HG03442 (cell line): ENCODE results near the gene SSMEM1.
"Not testable (repeated sequence)": the region's sequence is repeated elsewhere in the genome, so short reads cannot be mapped to it uniquely, and the experiment has no call there.

Experiments used
- ATAC-seq: cut with Tn5 transposase; IDR thresholded peaks from one replicate; pipeline ENCODE4 v1.9.1; 2021; ENCODE audit warnings: mild to moderate bottlenecking, moderate library complexity; ENCODE audit not compliant: unreplicated experiment

SSMEM1 gene, protein sequence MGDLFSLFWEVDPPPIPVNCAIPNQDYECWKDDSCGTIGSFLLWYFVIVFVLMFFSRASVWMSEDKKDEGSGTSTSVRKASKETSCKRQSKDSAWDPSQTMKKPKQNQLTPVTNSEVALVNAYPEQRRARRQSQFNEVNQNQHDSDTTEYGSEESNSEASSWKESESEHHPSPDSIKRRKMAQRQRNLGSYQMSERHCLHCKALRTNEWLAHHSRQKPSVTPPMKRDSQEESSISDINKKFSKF

DNA sequence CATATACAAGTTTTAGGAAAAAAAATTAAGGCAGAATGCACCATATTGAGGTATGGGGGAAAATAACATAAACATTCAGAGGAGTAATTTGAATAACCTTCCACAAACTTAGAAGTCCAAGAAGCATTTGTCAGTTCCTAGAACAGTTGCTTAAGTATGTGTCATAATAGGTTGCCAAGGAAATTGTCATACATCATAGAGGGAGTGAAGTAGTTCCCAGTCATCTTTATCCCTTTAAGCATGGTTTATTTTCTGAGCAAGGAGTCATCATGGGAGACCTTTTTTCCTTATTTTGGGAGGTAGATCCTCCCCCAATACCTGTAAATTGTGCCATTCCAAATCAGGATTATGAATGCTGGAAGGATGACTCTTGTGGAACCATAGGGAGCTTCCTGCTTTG lies at the start of gene SSMEM1:
SSMEM1 (plus strand) TSS at position 219 of the 400 bp plus-strand sequence; CDS start at position 270, 51 bp downstream.
- no peak for ATAC-seq

DNA sequence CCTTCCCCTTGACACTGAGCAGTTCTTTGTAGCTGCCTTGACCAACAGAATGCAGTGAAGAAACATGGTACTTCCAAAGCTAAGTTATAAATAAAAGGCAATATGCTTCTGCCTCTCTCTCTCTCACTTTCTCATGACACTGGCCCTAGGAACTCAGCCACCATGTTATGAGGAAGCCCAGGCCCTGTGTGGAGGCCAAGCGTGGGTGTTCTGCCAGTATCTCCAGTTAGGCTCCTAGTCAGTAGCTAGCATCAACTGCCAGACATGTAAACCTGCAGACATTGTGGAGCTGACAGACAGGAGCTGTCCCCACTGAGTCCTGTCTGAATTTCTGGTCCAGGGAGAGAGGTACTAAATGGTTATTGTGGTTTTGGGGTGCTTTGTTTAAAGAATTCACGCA lies 47.6 kb upstream of the SSMEM1 start:
- ATAC-seq, result no peak

DNA sequence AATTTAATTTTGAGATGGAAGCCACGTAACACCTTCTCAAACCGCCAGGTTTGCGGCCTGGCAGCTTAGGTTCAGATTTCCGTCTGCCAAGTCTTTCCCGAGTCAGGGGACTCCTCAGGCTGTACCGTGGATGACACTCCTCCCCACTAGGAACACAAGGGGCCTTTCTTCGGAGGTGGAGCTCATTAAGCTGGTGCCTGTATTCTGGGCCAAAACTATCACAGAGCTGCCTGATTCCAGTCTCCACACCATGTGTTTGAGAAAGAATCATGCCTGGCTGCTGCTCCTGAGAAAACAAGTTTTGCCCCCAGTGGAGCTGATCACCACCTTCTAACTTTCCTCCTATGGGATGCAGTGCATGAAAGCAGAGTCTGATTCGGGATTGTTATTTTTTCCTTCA lies 47.2 kb upstream of the SSMEM1 start:
- no peak for ATAC-seq

DNA sequence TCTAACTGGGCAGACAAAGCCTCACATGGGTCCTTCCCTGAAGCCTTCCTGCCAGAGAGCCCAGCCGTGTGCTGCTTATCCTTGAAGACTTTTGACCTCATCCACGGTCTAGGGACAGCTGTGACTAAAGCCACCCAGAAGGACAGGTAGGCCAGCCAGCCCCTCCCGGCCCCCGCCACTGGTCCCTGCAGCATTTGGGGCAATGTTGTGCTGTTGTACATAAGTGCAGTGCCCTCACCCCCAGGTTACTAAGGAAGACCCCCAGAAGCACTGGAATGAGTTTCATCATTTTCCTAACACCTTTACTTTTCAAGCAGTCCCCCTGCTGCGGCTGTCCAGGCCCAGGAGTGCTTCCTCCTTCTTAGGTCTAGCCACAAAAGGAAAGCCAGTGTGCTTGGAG lies 45.5 kb upstream of the SSMEM1 start:
- no peak for ATAC-seq

DNA sequence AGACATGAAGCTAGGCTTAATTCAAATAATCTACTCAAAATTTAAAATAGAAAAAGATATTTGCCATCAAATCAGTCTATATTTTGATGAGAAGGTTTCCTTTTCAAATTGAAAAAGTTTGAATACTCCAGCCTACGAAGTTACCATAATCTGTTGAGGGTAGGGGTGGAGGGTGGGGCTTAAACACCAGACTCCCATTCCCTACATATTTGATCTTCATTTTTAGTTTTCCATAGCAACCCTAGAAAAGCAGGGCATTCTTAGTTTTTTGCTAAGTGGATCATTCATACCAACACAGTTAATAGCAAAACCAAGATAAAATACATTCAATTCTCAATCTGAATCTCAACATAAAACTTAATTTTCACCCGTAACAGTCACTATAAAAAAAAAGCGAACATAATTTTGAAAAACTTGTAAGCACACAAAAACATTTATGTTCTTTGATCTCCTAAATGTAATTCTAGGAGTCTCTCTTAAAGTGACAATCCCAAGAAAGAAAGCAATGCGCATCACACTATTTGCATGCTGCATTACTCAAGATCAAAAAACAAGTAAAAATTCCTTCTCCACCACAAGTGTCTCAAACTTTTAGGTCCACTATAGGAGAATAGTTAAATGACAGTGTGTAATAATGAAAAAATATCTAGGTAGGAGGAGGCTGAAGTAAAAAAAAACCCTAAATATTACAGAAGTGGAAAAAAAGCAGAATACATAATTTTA lies 33.3 kb upstream of the SSMEM1 start:
- no peak for ATAC-seq

DNA sequence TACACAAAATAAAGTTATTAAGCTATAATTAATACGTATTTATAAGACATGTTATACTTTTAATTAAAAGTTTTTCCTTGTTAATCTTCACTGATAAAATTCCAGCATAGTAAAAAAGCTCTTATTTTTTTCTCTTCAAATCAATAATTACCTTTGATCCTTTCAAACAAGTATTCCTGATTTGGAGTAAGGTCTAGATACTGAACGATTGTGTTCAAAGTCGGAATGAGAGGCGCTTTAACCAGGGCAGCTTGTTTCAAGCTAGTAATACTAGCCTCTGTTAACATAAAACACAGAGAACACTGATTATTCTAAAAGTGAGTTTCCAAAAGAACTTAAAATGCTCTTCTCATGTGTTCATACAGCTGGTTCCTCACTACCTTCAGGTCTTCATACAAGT lies 29.4 kb upstream of the SSMEM1 start:
- ATAC-seq, result no peak

DNA sequence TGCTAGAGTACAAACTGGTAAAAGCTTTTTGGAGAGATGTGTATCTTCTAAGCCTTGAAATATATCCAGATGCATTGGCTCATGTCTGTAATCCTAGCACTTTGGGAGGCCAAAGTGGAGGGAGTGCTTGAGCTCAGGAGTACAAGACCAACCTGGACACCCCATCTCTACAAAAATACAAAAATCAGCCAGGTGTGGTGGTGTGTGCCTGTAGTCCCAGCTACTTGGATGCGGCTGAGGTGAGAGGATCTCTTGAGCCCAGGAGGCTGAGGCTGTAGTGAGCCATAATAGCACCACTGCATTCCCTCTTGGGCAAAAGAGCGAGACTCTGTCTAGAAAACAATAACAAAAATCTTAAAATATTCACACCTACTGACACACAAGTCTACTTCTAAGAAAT lies 28.0 kb upstream of the SSMEM1 start:
- ATAC-seq, result no peak

DNA sequence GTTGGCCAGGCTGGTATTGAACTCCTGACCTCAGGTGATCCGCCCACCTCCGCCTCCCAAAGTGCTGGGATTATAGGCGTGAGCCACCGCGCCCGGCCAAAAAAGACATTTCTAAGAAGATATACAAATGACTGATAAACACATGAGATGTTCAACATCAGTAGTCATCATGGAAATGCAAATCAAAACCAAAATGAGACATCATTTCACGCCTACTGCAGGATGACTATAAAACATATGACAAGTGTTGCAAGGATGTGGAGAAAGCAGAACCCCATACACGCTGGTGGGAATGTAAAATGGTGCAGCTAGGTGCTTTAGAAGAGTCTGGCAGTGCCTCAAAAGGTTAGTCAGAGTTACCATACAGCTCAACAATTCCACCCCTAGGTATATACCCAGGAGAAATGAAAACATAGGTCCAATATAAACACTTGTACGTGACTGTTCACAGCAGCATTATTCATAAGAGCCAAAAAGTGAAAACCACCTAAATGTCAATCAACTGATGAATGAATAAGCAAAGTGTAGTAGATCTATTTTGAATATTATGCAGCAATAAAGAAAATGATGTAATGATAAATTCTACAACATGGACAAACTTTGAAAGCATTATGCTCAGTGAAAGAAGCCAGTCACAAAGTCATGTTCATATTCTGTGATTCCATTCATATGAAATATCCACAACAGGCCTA lies 26.9 kb upstream of the SSMEM1 start:
- ATAC-seq, result no peak

DNA sequence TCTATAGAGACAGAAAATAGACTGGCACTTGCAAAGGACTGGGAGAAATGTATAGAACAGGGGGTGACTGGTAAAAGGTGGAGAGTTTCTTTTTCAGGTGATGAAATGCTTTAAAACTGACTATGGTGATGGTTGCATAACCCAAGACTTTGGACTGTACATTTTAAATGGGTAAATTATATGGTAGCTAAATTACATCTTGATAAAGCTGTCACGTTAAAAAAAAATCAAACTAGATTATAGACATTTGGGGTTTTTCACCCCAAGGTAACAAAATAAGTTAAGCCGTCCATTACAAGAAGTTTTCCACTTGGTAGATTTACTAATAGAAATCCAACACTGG lies 26.4 kb upstream of the SSMEM1 start:
- no peak for ATAC-seq

DNA sequence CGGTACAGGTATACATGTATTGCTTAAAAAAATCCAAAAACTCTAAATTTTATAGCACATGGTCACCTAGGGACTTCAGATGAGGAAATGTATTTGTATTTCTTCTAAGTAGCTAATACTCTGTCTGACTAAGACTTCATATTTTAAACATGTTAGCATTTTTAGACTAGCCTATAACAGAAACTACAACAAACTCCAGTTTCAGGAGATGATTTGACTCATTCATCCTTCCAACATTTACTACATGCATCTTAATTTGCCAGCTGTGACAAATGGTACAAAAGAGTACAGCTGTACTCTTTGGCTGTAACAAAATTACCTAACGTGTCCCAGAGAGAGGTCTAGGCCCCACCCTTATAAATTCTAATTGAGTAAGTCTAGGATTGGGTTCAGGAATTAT lies 24.7 kb upstream of the SSMEM1 start:
- ATAC-seq, result peak; percentile 93

DNA sequence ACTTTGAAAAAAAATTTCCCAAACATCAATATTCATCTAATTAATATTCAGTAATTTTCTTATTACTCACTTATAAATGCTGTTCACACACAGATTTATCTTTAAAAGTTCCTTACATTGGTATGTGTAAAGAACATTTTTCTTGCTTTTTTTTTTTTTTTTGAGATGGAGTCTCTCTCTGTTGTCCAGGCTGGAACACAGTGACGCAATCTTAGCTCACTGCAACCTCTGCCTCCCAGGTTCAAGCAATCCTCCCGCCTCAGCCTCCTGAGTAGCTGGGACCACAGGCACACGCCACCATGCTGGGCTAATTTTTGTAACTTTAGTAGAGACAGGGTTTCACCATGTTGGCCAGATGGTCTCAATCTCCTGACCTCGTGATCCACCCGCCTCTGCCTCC lies 23.3 kb upstream of the SSMEM1 start:
- ATAC-seq, result not testable (repeated sequence)

DNA sequence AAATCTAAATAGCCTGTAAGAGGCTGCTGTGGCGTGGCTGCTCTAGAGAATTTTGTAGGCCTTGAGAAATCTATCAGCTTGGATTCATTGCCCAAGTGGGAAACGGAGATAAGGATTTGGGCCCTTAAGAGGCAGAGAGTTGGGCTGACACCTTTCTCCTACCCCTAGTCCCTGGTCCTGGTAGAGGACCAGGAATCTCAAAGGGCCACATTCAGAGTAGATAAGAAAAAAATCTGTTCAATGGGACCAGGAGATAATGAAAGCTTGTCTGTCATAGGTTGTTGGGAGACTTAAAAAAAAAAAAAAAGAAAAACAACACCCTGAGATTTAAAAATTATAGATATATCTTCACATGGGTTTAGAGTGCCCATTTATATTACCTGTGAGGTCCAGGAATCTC lies 20.3 kb upstream of the SSMEM1 start:
- no peak for ATAC-seq

DNA sequence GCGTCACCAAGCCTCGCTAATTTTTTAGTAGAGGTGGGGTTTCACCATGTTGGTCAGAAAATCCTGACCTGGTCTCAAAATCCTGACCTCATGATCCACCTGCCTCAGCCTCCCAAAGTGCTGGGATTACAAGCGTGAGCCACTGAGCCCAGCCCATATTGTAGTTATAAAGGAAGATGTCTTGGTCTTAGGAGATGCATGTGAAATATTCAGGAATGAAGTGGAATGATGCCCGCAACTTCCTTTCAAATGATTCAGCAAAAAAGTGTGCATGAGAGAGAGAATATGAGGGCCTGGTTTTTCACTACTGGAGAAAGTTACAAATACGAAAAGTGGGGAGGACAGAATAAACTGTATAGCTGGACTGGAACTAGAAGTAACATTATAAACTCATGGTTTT lies 18.3 kb upstream of the SSMEM1 start:
- ATAC-seq, result no peak

DNA sequence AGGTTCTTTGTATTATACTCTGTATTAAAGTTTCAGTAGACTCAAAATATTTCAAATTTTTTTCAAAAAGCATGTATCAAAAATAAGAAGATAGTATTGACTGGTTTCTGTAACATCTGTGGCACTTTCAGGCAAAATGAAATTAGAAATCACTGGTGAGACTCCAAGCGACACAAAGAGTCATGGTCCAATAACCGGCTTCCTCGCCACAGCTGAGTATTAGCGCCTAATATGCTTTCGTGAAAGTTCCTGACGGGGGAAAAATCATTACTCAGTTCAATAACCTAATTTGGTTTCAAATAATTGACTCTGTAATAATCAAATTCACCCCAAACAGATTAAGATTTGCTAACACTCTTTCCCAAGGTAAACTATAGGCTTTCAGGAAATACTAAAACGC lies 15.9 kb upstream of the SSMEM1 start:
- ATAC-seq, result no peak

DNA sequence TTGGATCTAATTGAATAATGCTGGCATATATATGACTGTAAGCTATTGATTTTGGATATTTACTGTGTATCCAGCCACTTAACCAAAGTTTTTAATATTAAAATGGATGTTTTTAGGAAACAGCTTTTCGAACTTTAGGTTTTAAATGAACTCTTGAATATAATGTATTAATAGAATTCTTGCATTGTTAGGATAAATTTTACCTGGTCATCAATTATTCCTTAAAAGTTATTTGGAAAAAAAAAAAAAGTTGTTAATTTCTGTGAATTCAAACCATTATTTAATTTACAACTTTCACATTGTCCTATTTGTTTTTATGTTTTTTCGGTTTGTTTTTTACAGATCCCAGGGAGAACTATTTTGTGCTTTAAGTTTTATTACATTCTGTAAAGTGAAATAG lies 12.3 kb upstream of the SSMEM1 start:
- no peak for ATAC-seq

DNA sequence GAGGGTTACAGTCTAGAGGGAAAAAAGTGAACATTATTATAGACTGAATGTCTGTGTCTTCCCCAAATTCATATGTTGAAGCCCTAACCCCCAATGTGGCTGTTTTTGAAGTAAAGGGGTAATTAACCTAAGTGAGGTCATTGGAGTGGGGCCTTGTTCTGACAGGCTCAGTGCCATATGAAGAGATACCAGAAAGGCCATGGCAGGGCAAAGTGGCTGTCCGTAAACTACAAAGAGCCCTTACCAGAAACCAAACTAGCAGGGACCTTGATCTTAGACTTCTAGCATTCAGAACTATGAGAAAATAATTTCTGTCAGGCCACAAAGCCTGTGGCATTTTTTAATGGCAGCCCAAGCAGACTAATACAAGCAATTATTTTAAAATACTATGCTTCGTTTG lies 11.2 kb upstream of the SSMEM1 start:
- no peak for ATAC-seq

DNA sequence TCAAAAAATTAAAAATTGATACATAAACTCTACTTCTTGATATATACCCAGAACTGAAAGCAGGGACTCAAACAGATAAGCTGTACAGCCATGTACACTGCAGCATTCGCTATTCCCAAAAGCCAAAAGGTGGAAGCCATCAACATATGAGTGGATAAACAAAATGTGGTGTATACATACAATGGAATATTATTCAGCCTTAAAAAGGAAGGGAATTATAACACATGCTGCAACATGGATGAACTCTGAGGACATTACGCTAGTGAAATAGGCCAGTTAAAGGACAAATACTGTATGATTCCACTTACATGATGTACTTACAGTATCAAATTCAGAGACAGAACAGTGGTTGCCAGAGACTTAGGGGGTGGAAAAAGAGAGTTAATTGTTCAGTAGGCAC lies 10.6 kb upstream of the SSMEM1 start:
- ATAC-seq, result no peak

DNA sequence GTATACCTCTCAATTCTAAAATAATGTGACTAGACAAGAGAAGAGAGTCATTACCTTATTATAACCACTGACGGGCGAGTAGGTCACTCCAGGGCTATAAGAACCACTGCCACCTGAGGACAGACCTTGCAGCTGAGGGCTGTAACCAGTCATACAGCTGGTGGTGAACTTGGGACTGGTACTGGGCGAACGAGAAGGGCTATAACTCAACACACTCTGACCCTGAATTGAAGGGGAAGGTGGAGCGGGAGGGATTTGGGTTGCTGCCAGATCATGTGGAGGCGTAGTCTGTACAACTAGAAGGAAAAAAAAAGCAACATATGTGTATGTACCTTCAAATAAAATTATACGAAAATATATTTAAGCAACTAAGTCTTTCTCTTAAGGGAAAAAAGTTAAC lies 5.9 kb upstream of the SSMEM1 start:
- no peak for ATAC-seq

DNA sequence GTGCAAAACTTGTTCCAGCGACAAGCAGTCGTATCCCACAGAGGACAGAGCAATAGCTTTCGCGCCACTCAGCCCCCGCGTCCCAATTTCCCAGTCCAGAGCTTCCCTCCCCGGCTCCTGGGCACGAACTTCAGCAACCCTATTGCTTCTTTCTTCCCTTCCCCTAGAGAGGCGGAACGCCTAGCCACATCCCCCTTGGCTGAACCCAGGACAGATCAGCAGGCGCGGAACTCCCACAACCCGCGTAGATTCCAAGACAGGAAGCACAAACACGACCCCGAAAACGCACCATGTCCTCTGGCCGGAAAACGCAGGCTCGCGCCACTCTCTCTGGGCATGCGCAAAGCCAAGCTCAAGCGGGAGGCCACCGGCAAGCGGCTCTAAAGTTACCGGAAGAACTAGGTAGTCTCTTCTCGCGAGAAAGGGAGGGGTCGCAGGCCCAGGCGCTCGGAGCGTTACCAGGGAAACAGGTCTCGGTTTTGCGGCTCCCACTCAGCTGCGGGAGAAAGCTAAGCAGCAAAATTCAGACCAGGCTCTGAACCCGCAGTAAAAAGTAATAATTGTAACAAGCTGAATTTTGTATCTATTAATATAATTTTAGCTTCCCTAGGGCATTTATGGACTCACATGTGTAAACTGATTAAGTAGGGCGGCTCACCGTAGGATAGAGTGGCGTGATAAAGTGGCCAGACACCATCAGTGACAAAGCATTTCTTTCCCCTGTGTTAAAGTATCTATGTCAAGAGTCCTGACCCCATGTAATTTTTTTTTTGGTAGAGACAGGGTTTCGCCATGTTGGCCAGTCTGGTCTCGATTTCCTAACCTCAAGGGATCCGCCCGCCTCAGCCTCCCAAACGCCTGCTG lies 2.3 kb upstream of the SSMEM1 start, which contains the start of gene TMEM209:
TMEM209 (minus strand) TSS at position 323 of the 864 bp plus-strand sequence; CDS start at position 292, 31 bp downstream.
- peak; percentile 94 for ATAC-seq

DNA sequence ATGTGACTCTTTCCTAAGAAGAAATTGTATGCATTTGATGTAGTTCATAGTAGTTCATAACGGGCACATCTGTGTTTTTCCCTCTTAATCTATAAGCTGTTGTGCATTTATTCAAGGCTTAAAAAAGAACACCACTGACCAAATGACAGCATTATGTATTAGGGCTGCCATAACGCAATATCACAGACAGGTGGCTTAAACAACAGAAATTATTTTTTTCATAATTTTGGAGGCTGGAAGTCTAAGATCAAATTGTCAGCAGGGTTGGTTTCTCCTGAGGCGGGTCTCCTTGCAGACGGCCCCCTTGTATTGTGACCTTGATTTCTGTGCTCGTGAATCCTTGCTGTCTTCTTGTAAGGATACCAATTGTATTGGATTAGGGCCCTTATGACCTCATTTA lies 627 bp upstream of the SSMEM1 start:
- no peak for ATAC-seq

DNA sequence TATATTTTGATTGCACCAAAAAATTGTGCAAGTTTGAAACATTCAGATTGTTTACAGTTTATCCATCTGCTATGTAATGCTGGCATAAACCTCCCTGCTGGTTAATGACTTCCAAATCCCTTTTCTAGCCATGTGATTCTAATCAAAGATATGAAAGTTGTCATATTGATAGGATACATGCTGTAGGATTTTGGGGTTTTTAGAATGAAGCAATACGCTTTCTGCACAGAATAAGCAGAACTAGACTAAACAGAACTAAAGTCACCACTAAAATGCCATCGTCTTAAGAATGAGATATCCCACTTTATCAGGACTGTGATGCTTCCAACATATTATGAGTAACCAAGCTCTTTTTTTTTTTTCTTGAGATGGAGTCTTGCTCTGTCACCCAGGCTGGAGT lies 856 bp downstream of the SSMEM1 start:
- no peak for ATAC-seq
